ENCODE measurements around the gene B3GALT5. TPM values are rescaled to one million over a fixed set of nuclear protein-coding genes. Genes with fewer than 3 reads are reported as not detected.

B3GALT5 gene
- total RNA-seq, 4 donors from 2014 or later, result under 0.01 to 1.2 (median 0.74) TPM

DNA sequence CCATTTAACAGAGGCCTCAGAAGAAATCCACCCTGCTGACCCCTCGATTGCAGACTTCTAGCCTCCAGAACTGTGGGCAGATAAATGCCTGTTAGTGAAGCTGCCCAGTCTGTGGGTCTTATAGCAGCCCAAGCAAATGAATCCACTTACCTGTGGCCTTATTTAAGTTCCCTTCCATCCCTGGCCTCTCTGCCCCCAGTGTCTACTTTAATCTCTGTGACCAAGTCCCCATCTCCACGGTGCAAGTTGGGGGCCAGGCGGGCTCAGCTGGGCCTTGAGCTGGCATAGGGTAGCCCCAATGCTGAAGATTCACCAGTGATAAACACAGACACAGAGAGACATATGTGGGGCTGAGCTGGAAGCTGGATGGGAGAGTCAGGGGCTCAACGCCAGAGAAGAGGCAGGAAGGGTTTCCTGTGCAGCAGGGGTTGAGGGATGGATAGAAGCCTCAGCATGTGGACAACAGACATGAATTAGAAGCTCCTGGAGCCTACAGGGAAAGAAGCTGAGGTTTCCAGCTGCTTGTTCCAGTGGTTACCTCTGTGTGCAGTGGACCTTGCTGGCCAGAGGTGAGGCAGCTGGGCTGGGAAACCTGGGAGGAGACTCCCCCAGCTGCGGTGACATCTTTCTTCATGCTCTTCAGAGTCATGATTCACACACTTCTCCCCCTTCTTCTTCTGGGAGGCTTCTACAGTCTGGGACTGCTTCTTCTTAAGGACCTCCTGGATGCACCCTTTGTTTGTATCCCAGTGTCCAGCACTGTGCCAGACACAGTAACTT, 13.4 kb upstream of the B3GALT5 start:
- no peaks in the 10 kb centered on the region for H3K9me3 ChIP-seq
- WGBS, result 90% methylated on average over 5 of the region's 5 CpGs
- H3K27ac ChIP-seq (replicated peaks in 1 of 4), result no peak overlapping the region
- no peaks in the 10 kb centered on the region for H3K36me3 ChIP-seq
- intact Hi-C loops (cut with DNase I), result no loop called here
- TF ChIP-seq, protein P1, sequence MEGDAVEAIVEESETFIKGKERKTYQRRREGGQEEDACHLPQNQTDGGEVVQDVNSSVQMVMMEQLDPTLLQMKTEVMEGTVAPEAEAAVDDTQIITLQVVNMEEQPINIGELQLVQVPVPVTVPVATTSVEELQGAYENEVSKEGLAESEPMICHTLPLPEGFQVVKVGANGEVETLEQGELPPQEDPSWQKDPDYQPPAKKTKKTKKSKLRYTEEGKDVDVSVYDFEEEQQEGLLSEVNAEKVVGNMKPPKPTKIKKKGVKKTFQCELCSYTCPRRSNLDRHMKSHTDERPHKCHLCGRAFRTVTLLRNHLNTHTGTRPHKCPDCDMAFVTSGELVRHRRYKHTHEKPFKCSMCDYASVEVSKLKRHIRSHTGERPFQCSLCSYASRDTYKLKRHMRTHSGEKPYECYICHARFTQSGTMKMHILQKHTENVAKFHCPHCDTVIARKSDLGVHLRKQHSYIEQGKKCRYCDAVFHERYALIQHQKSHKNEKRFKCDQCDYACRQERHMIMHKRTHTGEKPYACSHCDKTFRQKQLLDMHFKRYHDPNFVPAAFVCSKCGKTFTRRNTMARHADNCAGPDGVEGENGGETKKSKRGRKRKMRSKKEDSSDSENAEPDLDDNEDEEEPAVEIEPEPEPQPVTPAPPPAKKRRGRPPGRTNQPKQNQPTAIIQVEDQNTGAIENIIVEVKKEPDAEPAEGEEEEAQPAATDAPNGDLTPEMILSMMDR (IDR thresholded peaks at IDR 0.05), result no peak
- TF ChIP-seq POLR2AphosphoS5 (IDR thresholded peaks at IDR 0.05) (no peak), POLR2A (IDR thresholded peaks at IDR 0.05; ENCODE audit: low read depth) (no peak)
- no peaks in the 10 kb centered on the region for H3K27me3 ChIP-seq
- DNase-seq (ENCODE audit: extremely low spot score), result peak; percentile 91
- no peaks in the 10 kb centered on the region for H3K4me1 ChIP-seq
- H3K4me3 ChIP-seq, result no peak overlapping the region

DNA sequence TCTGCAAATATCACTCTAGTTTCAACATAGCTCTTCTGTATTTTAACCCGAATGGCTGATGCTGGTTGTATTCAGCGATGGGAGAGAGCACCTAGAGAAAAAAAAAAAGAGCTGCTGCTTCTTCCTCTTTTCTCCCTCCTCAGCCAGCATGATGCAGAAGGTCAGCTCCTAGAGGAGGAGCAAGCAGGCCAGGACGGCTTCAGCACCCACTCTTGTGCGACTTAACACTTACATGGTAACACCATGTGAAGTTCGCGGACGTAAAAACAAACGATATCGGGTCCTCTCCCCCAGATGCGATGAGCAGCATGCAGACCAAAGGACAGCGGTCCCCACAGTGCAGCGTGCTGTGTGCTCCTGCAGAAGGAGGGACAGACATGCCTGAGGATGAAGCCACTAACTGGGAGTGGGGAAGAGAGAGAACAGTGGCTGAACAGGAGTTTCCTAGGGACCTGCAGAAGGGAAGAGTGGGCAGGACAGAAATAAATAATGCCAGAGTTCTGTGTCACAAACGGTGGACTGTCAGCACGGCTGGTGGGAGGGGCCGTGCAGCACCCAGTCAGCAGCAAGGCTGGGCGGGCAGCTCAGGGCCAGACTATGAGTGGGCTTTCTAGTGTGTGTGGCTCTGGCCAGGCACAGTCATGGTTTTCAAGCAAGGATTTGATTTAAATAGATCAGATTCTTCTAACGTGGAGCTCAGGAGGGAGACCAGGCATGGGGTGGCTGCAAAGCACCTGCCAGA, 11.4 kb upstream of the B3GALT5 start:
- DNase-seq (ENCODE audit: extremely low spot score), result peak; percentile 62
- Histone ChIP-seq H3K4me3 (no peak overlapping the region), H3K4me1 (no peaks in the 10 kb centered on the region), H3K27ac (replicated peaks in 1 of 4) (no peak overlapping the region), H3K27me3 (no peaks in the 10 kb centered on the region), H3K36me3 (no peaks in the 10 kb centered on the region), H3K9me3 (no peaks in the 10 kb centered on the region)
- intact Hi-C loops (cut with DNase I), result no loop called here
- WGBS, result 61% methylated on average over 17 of the region's 17 CpGs
- TF ChIP-seq, protein P1 (IDR thresholded peaks at IDR 0.05), result no peak
- TF ChIP-seq EP300 (IDR thresholded peaks at IDR 0.05) (no peak), POLR2AphosphoS5 (IDR thresholded peaks at IDR 0.05) (no peak), POLR2A (IDR thresholded peaks at IDR 0.05; ENCODE audit: low read depth) (no peak)

DNA sequence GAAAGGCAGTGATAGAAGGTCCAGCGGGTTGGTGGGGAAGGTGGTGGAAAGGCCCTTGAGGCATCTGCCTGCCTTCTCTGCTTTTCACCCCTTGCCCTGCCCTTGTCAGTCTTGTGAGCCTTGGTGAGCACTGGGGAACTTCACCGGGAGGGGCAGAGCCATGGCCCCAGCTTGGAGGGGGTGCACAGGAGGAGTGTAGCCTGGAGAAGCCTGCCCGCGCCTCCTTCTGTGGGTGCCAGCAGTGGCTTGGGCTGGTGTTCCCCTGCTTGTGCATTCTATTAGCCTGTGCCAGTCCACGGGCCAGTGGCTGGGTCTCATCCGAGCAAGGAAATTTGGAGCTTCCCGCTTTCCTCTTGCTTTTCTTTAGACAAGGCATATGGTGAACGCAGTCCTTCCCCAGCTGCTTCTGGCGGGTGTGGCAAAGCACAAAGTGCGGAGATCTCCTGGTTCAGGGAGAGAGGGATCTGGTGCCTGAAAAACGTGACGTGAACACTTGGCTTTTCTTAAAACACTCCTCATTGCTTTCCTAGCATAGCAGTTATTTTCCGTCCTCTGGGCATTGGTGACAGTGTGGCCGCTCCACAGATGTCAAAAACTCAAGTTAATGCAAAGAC, 10.6 kb upstream of the B3GALT5 start:
- H3K27ac ChIP-seq (replicated peaks in 1 of 4), result no peak overlapping the region
- whole genome bisulfite sequencing, result 93% methylated on average over 9 of the region's 14 CpGs
- no peaks in the 10 kb centered on the region for H3K27me3 ChIP-seq
- no peaks in the 10 kb centered on the region for H3K9me3 ChIP-seq
- no peaks in the 10 kb centered on the region for H3K36me3 ChIP-seq
- no peaks in the 10 kb centered on the region for H3K4me1 ChIP-seq
- TF ChIP-seq POLR2A (IDR thresholded peaks at IDR 0.05; ENCODE audit: low read depth) (no peak), POLR2AphosphoS5 (IDR thresholded peaks at IDR 0.05) (no peak), EP300 (IDR thresholded peaks at IDR 0.05) (no peak)
- TF ChIP-seq, protein P1 (IDR thresholded peaks at IDR 0.05), result no peak
- DNase-seq (ENCODE audit: extremely low spot score), result peak; percentile 90
- intact Hi-C loops (cut with DNase I), result no loop called here
- no peak overlapping the region for H3K4me3 ChIP-seq

GRCh38 chr21:39602793-39603192, 9.9 kb upstream of the B3GALT5 start:
- H3K4me1 ChIP-seq, result no peaks in the 10 kb centered on the region
- DNase-seq (ENCODE audit: extremely low spot score), result peak; percentile 24
- intact Hi-C loops (cut with DNase I), result no loop called here
- H3K27ac ChIP-seq (replicated peaks in 1 of 4), result no peak overlapping the region
- no peaks in the 10 kb centered on the region for H3K9me3 ChIP-seq
- H3K4me3 ChIP-seq, result no peak overlapping the region
- WGBS, result 97% methylated on average over 4 of the region's 4 CpGs
- no peaks in the 10 kb centered on the region for H3K27me3 ChIP-seq
- H3K36me3 ChIP-seq, result no peaks in the 10 kb centered on the region
- TF ChIP-seq POLR2A (IDR thresholded peaks at IDR 0.05; ENCODE audit: low read depth) (no peak), EP300 (IDR thresholded peaks at IDR 0.05) (no peak), POLR2AphosphoS5 (IDR thresholded peaks at IDR 0.05) (no peak)
- TF ChIP-seq, protein P1 (IDR thresholded peaks at IDR 0.05), result no peak

Data from esophagus muscularis mucosa (tissue), 4 donors.